RWPE2 (cell line): Measurements from ENCODE around the gene FGF18.
A peak's percentile ranks its signal among the peaks of the same experiment; 100 is the strongest.

ENCODE experiments used
- ATAC-seq: fragments of 200-7000 bp; cut with Tn5 transposase; 3 replicates; pipeline ENCODE4 v1.9.1; 2021; ENCODE audit warnings: low read depth
- DNase-seq: peaks from one replicate; pipeline ENCODE4 v3.0.0-alpha.2; 2020; ENCODE audit warnings: low spot score
- H3K27ac ChIP-seq: fragments of 450-650 bp; 2 replicates; pipeline ENCODE4 v1.5.1; 2017; ENCODE audit warnings: mild to moderate bottlenecking; ENCODE audit not compliant: poor library complexity, severe bottlenecking
- H3K27me3 ChIP-seq: fragments of 250-450 bp; sonication (Bioruptor Pico); 2 replicates; pipeline ENCODE4 v1.5.1; 2021; ENCODE audit warnings: mild to moderate bottlenecking, moderate library complexity; ENCODE audit not compliant: insufficient read depth, poor library complexity, severe bottlenecking
- H3K36me3 ChIP-seq: fragments of 250-450 bp; sonication (Bioruptor Pico); 2 replicates; pipeline ENCODE4 v1.5.1; 2020; ENCODE audit warnings: low read depth, mild to moderate bottlenecking, moderate library complexity
- H3K4me1 ChIP-seq: fragments of 250-450 bp; sonication (Bioruptor Pico); 2 replicates; pipeline ENCODE4 v1.5.1; 2021; ENCODE audit warnings: mild to moderate bottlenecking, moderate library complexity; ENCODE audit not compliant: insufficient read depth, poor library complexity, severe bottlenecking
- H3K4me3 ChIP-seq: fragments of 250-450 bp; sonication (Bioruptor Pico); 2 replicates; pipeline ENCODE4 v1.5.1; 2021; ENCODE audit warnings: mild to moderate bottlenecking, moderate library complexity; ENCODE audit not compliant: severe bottlenecking
- H3K9me3 ChIP-seq: fragments of 250-450 bp; sonication (Bioruptor Pico); 2 replicates; pipeline ENCODE4 v1.5.1; 2021; ENCODE audit warnings: mild to moderate bottlenecking, moderate library complexity; ENCODE audit not compliant: severe bottlenecking
- TF ChIP-seq, protein P1 (sequence below): fragments of 450-650 bp; IDR thresholded peaks from one replicate; pipeline ENCODE4 v1.5.1; 2017; ENCODE audit warnings: mild to moderate bottlenecking, moderate library complexity; ENCODE audit not compliant: poor library complexity, severe bottlenecking

The FGF18 gene

DNA sequence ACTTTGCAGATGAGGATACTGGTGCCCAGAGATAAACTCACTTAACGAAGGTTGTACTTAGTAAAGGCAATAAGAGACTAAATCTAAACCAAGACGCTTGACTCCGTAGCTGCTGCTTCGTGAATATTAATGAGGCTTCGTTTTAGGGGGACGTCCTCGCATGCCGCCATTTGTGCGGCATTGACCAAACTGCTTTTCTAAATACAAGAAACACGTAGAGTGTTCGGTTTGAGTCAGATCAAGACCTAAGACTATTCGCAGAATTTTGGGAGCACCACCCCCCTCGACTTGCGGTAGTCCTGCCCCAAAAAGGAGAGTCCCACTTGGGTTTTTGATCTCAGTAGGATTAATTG, 30.7 kb upstream of the FGF18 start:
- Histone ChIP-seq H3K27me3 (no peaks in the 10 kb centered on the region), H3K36me3 (peaks cover 57% of the 10 kb centered on the region), H3K9me3 (no peaks in the 10 kb centered on the region), H3K4me1 (peaks cover 27% of the 10 kb centered on the region), H3K4me3 (peak overlapping the region; percentile 69), H3K27ac (peak overlapping the region; percentile 86)
- TF ChIP-seq, protein P1, sequence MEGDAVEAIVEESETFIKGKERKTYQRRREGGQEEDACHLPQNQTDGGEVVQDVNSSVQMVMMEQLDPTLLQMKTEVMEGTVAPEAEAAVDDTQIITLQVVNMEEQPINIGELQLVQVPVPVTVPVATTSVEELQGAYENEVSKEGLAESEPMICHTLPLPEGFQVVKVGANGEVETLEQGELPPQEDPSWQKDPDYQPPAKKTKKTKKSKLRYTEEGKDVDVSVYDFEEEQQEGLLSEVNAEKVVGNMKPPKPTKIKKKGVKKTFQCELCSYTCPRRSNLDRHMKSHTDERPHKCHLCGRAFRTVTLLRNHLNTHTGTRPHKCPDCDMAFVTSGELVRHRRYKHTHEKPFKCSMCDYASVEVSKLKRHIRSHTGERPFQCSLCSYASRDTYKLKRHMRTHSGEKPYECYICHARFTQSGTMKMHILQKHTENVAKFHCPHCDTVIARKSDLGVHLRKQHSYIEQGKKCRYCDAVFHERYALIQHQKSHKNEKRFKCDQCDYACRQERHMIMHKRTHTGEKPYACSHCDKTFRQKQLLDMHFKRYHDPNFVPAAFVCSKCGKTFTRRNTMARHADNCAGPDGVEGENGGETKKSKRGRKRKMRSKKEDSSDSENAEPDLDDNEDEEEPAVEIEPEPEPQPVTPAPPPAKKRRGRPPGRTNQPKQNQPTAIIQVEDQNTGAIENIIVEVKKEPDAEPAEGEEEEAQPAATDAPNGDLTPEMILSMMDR = no peak
- no peak for ATAC-seq
- DNase-seq = no peak

GRCh38 chr5:171390883-171391677, 28.4 kb upstream of the FGF18 start:
- Histone ChIP-seq H3K4me3 (peak overlapping the region; percentile 69), H3K27me3 (no peaks in the 10 kb centered on the region), H3K36me3 (peaks cover 79% of the 10 kb centered on the region), H3K4me1 (peaks cover 34% of the 10 kb centered on the region), H3K9me3 (no peaks in the 10 kb centered on the region), H3K27ac (no peak overlapping the region)
- TF ChIP-seq, protein P1 = no peak
- ATAC-seq (no peak), DNase-seq (no peak)

DNA sequence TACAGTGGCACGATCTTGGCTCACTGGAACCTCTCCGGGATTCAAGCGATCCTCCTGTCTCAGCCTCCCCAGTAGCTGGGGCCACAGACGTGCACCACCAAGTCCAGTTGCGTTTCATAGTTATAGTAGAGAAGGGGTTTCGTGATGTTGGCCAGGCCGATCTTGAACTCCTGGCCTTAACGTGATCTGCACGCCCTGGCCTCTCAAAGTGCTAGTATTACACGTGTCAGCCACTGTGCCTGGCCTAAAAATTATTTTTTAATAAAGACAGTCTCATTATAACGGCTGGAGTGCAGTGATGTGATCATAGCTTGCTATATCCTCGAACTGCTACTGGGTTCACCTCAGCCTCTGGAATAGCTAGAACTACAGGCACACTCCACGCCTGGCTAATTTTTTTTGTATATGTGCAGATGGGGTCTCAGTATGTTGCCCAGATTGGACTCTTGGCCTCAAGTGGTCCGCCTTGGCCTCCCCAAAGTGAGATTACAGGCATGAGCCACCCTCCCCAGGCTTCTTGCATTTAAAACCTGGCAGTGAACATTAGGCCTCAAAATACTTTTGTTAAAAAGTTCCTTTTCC, 27.4 kb upstream of the FGF18 start:
- DNase-seq (no peak), ATAC-seq (no peak)
- H3K27me3 ChIP-seq = no peaks in the 10 kb centered on the region
- TF ChIP-seq, protein P1 = no peak
- H3K27ac ChIP-seq = no peak overlapping the region
- H3K9me3 ChIP-seq = no peaks in the 10 kb centered on the region
- peaks cover 34% of the 10 kb centered on the region for H3K4me1 ChIP-seq
- H3K4me3 ChIP-seq = no peak overlapping the region
- peaks cover 89% of the 10 kb centered on the region for H3K36me3 ChIP-seq

GRCh38 chr5:171392585-171393159, 26.8 kb upstream of the FGF18 start:
- TF ChIP-seq, protein P1 = no peak
- Histone ChIP-seq H3K4me3 (no peak overlapping the region), H3K9me3 (no peaks in the 10 kb centered on the region), H3K36me3 (peaks cover 95% of the 10 kb centered on the region), H3K4me1 (peaks cover 34% of the 10 kb centered on the region), H3K27ac (no peak overlapping the region), H3K27me3 (no peaks in the 10 kb centered on the region)
- DNase-seq (no peak), ATAC-seq (no peak)
